SIG-M5 treated with dmso at 0.1 percent for 504 hours (cell line): ENCODE data around the gene MAST1.
A peak's percentile ranks its signal among the peaks of the same experiment; 100 is the strongest.
"Not testable (repeated sequence)": the region's sequence is repeated elsewhere in the genome, so short reads cannot be mapped to it uniquely, and the experiment has no call there.

ENCODE experiments used
- DNase-seq: peaks from one replicate; lab custom pipeline; 2025; ENCODE audit not compliant: unreplicated experiment; lab: John Stamatoyannopoulos, UW

Gene MAST1

GRCh38 chr19:12838886-12839756, 806 bp downstream of the MAST1 start:
- peak; percentile 11 for DNase-seq

- DNase-seq = peak; percentile 44
These were observed 2.1 kb downstream of the MAST1 start for GRCh38 chr19:12840091-12841079.

- no peak for DNase-seq
These were observed 2.8 kb downstream of the MAST1 start for GRCh38 chr19:12841094-12841493.

- DNase-seq = no peak
These were observed 4.2 kb downstream of the MAST1 start for GRCh38 chr19:12842511-12842910.

- no peak for DNase-seq
These were observed 5.0 kb downstream of the MAST1 start for GRCh38 chr19:12843328-12843727.

- no peak for DNase-seq
These were observed 5.9 kb downstream of the MAST1 start for GRCh38 chr19:12843999-12844732.

- not testable (repeated sequence) for DNase-seq
These were observed 8.3 kb downstream of the MAST1 start for GRCh38 chr19:12846613-12847012.

- DNase-seq = peak; percentile 64
These were observed 9.1 kb downstream of the MAST1 start for GRCh38 chr19:12847159-12848139.

GRCh38 chr19:12856653-12857052, 18.3 kb downstream of the MAST1 start:
- no peak for DNase-seq

- no peak for DNase-seq
These were observed 20.0 kb downstream of the MAST1 start for GRCh38 chr19:12858041-12858928.

GRCh38 chr19:12859546-12859945, 21.2 kb downstream of the MAST1 start:
- DNase-seq = no peak

- no peak for DNase-seq
These were observed 25.8 kb downstream of the MAST1 start for GRCh38 chr19:12864143-12864542.

- DNase-seq = no peak
These were observed 26.7 kb downstream of the MAST1 start for GRCh38 chr19:12864721-12865715.

GRCh38 chr19:12865746-12866415, 27.6 kb downstream of the MAST1 start:
- no peak for DNase-seq

GRCh38 chr19:12866416-12867119, 28.3 kb downstream of the MAST1 start:
- no peak for DNase-seq
